Measurements from ENCODE around the gene ID4.

The ID4 gene

DNA sequence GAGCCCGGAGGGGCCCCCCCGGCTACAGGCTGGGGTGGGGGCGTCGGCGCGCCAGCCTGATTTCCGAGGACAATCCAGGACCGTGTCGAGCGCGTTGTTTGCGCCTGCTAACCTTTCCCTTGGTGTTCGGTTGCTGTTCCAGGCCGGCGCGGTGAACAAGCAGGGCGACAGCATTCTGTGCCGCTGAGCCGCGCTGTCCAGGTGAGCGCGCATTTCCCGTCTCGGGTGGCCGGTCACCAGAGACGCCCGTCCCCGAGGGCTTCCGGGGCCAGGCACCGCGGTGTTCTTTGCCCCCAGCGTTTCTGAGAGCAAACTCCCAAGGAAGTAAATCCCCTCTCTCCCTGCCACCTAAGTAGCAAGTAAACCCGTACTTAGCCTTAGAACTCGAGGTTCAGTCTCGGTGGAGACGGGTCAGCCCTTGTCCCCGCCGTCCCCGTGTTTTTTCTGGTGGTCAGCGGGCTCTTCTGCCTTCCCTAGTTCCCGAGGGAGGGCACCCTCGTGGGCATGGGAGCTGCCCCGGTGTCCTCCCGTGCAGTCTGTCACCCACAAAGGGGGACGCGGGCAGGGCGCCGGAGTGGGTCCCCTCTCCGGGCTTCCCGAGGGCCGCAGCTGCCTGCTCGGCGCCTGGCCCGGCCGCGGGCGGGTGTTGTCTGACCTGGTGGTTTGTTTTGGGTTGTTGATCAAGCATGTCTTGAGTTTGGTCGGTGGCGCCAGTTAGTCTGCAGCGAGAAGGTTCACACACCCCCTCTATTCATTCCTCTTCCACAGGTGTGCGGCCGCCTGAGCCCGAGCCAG is 1.5 kb downstream of the ID4 start:
- Mint-ChIP-seq H3K9me3 (no peaks in the 10 kb centered on the region), H3K4me3 (no peak overlapping the region), H3K27ac (no peak overlapping the region), H3K27me3 (peaks cover 37 to 52% of the 10 kb centered on the region in 2 donors), H3K36me3 (ENCODE audit: insufficient read depth) (no peaks in the 10 kb centered on the region), H3K4me1 (ENCODE audit: low read depth in 2 of 2) (no peaks in the 10 kb centered on the region)
- DNase-seq: no peak
- no peak for ATAC-seq (replicated peaks)

DNA sequence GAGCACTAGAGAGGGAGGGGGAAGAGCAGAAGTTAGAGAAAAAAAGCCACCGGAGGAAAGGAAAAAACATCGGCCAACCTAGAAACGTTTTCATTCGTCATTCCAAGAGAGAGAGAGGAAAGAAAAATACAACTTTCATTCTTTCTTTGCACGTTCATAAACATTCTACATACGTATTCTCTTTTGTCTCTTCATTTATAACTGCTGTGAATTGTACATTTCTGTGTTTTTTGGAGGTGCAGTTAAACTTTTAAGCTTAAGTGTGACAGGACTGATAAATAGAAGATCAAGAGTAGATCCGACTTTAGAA is 2.0 kb downstream of the ID4 start:
- DNase-seq: no peak
- H3K27me3 Mint-ChIP-seq: peaks cover 38 to 53% of the 10 kb centered on the region in 2 donors
- ATAC-seq (replicated peaks): no peak
- no peaks in the 10 kb centered on the region for H3K36me3 Mint-ChIP-seq (ENCODE audit: insufficient read depth)
- H3K4me1 Mint-ChIP-seq (ENCODE audit: low read depth in 2 of 2): no peaks in the 10 kb centered on the region
- H3K27ac Mint-ChIP-seq: no peak overlapping the region
- no peak overlapping the region for H3K4me3 Mint-ChIP-seq
- no peaks in the 10 kb centered on the region for H3K9me3 Mint-ChIP-seq

DNA sequence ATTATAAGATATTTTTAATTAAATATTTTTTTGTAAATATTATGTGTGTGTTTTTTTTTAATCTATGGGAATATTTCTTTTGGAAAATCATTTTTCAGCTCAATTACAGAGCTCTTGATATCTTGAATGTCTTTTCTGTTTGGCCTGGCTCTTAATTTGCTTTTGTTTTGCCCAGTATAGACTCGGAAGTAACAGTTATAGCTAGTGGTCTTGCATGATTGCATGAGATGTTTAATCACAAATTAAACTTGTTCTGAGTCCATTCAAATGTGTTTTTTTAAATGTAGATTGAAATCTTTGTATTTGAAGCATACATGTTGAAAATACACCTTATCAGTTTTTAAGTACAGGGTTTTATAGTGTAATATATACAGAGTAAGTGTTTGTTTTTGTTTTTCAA is 2.6 kb downstream of the ID4 start:
- no peaks in the 10 kb centered on the region for H3K4me1 Mint-ChIP-seq (ENCODE audit: low read depth in 2 of 2)
- H3K9me3 Mint-ChIP-seq: no peaks in the 10 kb centered on the region
- no peak for ATAC-seq (replicated peaks)
- no peaks in the 10 kb centered on the region for H3K36me3 Mint-ChIP-seq (ENCODE audit: insufficient read depth)
- H3K27me3 Mint-ChIP-seq: peaks cover 44 to 54% of the 10 kb centered on the region in 2 donors
- no peak overlapping the region for H3K4me3 Mint-ChIP-seq
- H3K27ac Mint-ChIP-seq: no peak overlapping the region
- no peak for DNase-seq

DNA sequence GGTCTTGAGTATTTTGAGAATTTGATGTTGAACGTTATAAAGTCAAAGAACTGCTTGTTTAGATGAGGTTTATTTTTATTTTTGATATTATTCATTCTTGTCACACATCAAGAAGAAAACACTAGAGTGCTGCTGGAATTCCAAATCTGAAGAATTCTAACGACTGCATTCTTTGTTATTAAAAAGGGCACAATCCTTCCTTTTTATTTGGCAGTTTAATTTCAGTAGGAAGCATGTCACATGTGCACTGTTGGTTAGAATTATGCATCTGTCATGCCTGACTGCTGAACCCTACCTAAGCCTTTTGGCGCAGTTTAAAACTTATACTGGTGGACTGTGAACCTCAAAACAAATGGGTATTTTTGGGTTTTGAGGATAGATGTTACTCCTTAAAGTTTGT is 4.0 kb downstream of the ID4 start:
- Mint-ChIP-seq H3K4me1 (ENCODE audit: low read depth in 2 of 2) (no peaks in the 10 kb centered on the region), H3K36me3 (ENCODE audit: insufficient read depth) (no peaks in the 10 kb centered on the region), H3K9me3 (no peaks in the 10 kb centered on the region), H3K27me3 (peaks cover 48 to 51% of the 10 kb centered on the region in 2 donors), H3K27ac (no peak overlapping the region), H3K4me3 (no peak overlapping the region)
- DNase-seq (no peak), ATAC-seq (replicated peaks) (no peak)

DNA sequence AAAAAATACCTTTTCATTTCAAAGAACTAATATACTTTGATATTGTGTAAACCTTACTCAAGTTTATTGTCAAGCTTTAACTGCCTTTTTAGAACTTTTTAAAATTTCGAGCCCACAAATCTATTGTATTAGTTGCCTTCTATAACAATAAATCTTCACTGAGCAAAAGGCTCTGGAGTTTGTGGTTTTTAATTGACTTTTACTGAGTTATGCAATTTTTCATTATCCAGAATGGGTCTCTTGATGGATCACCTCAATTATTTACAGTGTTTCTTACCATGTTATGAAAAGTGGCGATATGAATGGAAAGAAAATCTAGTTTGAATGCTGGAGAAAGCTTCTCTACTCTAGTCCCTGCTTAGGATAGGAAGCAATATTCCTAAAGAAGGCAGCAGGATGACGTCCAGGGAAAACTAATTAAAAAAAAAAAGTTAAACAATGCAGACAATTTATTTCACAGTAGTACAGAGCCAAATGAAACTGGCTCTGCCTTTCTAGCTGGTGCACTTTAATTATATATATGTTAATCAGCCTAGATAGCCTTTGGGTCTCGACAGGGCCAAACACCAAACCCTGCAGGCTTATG is 5.0 kb downstream of the ID4 start:
- H3K9me3 Mint-ChIP-seq: no peaks in the 10 kb centered on the region
- H3K4me1 Mint-ChIP-seq (ENCODE audit: low read depth in 2 of 2): no peaks in the 10 kb centered on the region
- H3K4me3 Mint-ChIP-seq: no peak overlapping the region
- H3K27me3 Mint-ChIP-seq: peaks cover 41% of the 10 kb centered on the region in 2 donors
- no peaks in the 10 kb centered on the region for H3K36me3 Mint-ChIP-seq (ENCODE audit: insufficient read depth)
- ATAC-seq (replicated peaks) (no peak), DNase-seq (no peak)
- no peak overlapping the region for H3K27ac Mint-ChIP-seq

DNA sequence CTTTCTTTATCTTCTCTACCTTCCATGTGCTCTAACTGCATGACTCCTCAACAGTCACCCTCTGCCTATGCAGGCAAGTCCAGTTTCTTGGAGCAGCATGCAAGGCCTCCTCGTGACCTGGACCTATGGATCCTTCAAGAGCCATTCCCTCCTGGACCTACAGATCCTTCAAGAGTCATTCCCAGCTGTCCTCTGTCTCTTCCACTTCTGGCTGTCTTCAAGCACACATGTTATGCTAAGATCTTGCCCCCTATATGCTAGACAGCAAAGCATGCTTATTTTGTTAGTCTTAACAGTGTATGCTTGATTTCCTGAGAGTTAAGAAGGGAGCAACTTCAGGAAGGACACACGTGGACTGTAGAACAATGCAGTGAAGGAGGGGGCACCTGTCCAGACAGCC is 7.5 kb downstream of the ID4 start:
- H3K36me3 Mint-ChIP-seq (ENCODE audit: insufficient read depth): no peaks in the 10 kb centered on the region

DNA sequence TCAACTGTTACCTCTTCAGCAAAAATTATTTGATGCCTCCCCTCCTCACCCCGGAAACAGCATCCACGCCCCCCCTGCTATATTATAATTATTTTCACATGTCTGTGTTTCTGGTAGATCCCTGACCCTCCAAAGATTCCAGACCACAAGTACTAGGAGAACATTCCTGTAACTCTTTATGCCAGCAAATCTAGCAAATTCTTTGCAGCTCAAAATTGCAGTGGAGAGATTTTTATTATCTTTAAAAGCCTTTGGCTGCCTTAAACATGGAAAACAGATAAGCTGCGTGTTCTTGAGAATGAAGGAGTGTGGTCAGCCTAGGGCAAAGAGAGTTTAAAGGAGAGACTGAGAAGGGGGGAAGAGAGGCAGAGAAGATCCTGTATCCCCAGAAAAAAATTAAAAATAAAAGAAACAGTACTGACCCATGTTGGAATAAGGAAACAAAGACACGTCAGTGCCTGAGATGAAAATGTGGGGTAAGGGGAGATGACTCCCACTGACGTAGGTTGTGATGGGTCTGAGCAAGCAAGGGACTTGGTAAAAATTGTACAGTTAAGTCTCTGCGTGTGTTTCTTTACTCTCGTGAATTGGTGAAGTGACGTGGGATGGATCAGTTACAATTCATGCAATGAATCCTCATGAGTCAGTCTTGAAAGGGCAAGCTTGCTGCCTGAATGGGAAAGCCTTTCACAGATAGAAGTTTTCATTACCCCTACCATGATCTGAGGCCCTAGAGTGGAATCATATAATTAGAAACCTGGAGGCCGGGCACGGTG is 8.3 kb downstream of the ID4 start:
- Mint-ChIP-seq H3K9me3 (no peaks in the 10 kb centered on the region), H3K4me1 (ENCODE audit: low read depth in 2 of 2) (no peaks in the 10 kb centered on the region), H3K27ac (no peak overlapping the region), H3K27me3 (peaks cover 22 to 24% of the 10 kb centered on the region in 2 donors), H3K4me3 (no peak overlapping the region), H3K36me3 (ENCODE audit: insufficient read depth) (no peaks in the 10 kb centered on the region)
- no peak for DNase-seq
- no peak for ATAC-seq (replicated peaks)

More for the DNA sequence above, 7.5 kb downstream of the ID4 start:
- peaks cover 30 to 32% of the 10 kb centered on the region in 2 donors for H3K27me3 Mint-ChIP-seq
- DNase-seq: no peak
- no peaks in the 10 kb centered on the region for H3K4me1 Mint-ChIP-seq (ENCODE audit: low read depth in 2 of 2)
- H3K9me3 Mint-ChIP-seq: no peaks in the 10 kb centered on the region
- no peak for ATAC-seq (replicated peaks)
- no peak overlapping the region for H3K4me3 Mint-ChIP-seq
- H3K27ac Mint-ChIP-seq: no peak overlapping the region

DNA sequence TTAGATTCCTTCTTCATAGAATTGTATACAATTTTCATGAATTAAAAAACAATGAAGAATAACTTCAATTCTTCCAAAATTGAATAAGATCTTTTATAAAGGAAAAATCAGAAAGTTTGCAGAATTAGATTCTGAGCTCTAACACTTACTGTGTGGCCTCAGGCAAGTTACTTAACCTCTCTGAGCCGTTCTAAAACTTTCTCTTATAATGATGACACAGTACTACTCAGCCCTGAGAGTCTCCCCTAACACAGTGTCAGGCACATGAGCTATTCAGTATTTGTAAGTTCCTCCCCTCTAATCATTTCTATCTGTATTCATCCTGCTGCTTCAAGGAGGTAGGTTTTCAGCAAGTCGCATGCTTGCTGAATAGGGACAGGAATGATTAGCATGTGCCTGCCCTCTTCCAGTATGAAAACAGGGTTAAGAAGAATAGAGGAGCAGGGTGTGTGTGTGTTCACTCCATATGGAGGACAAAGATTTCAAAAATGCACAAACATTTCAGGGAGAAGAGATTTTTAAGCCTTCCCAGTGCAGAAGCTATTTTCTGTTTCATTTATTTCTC is 11.4 kb downstream of the ID4 start:
- H3K27me3 Mint-ChIP-seq: peaks cover 17 to 21% of the 10 kb centered on the region in 2 donors
- H3K9me3 Mint-ChIP-seq: no peaks in the 10 kb centered on the region
- H3K4me3 Mint-ChIP-seq: no peak overlapping the region
- no peak overlapping the region for H3K27ac Mint-ChIP-seq
- H3K4me1 Mint-ChIP-seq (ENCODE audit: low read depth in 2 of 2): no peaks in the 10 kb centered on the region
- no peaks in the 10 kb centered on the region for H3K36me3 Mint-ChIP-seq (ENCODE audit: insufficient read depth)
- no peak for DNase-seq
- ATAC-seq (replicated peaks): no peak

DNA sequence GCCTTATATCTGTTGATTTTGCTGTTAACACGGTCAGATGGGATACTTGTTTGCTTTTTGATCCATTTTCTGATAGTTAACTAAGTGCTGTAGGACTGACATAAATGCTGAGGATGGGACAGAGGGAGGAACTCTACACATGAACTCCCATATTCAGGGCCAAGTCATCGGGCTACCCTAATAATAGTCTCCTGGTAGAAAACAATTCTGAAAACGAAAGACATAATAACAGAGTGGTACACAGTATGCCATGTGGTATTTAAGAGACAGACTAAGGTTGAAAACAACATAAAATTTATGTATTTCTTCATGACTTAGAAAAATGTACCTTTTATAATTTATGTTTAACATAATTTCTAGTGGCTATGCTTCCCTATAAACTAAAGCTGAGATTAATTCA is 12.0 kb downstream of the ID4 start:
- Mint-ChIP-seq H3K4me1 (ENCODE audit: low read depth in 2 of 2) (no peaks in the 10 kb centered on the region), H3K36me3 (ENCODE audit: insufficient read depth) (no peaks in the 10 kb centered on the region), H3K9me3 (no peaks in the 10 kb centered on the region), H3K27ac (no peak overlapping the region), H3K27me3 (peaks cover 16 to 19% of the 10 kb centered on the region in 2 donors), H3K4me3 (no peak overlapping the region)
- DNase-seq: no peak
- ATAC-seq (replicated peaks): no peak

DNA sequence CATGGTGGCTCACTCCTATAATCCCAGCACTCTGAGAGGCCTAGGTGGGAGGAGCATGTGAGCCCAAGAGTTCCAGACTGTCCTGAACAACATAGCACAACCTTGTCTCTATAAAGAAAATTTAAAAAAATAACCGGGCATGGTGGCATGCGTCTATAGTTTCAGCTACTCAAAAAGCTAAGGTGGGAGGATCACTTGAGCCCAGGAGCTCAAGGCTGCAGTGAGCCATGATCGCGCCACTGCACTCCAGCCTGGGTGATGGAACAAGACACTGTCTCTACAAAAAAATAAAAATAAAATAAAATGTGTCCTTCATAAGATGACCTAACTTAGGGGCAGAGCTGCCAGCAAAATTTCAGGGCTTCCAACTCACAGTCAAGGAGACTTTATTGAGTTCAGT is 12.6 kb downstream of the ID4 start:
- no peak for ATAC-seq (replicated peaks)

DNA sequence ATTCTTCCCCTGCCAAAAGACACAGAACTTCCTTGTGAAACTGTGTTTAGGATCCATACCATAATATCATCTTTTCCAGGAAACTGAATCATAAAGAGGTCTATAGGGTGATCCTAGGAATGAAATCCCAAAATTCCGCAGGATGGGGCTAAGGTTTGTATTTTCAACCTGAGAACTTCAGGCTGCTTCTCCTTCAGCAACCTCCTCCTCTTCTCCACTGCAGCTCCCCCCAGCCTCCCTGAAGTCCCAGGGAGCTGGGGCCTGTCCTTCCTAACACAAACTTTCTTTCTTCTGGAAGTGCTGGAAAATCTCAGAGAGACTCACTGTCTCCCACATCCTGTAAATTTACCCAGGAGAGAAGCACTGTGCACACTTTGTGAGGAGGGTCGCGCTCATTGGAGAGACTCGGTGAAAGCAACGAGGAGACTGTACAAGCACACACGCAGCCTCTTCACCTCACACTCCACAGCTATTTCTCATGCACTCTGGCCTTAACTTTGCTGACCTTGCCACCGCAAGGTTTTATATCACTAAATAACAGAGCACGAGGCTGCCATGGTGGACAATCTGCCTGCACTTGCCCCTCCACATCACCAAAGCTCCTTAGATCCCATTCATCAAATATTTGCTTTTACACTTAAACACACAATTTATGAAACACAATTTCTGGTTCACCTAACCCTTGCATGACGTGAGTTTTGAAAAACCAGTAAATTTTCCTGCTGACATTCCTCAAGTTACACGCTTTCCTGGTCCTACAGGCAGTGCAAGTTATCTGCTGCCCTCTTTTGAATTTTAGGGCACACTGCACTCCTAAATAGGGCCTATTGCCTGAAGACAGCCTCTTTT is 14.3 kb downstream of the ID4 start:
- no peak for ATAC-seq (replicated peaks)
- Mint-ChIP-seq H3K36me3 (ENCODE audit: insufficient read depth) (no peaks in the 10 kb centered on the region), H3K27me3 (peaks cover 0 to 4% of the 10 kb centered on the region in 2 donors), H3K4me1 (ENCODE audit: low read depth in 2 of 2) (no peaks in the 10 kb centered on the region), H3K27ac (no peak overlapping the region), H3K4me3 (no peak overlapping the region), H3K9me3 (peaks cover 0 to 5% of the 10 kb centered on the region in 2 donors)
- no peak for DNase-seq

More for the DNA sequence above, 12.6 kb downstream of the ID4 start:
- no peak for DNase-seq
- H3K27ac Mint-ChIP-seq: no peak overlapping the region
- H3K9me3 Mint-ChIP-seq: no peaks in the 10 kb centered on the region
- H3K4me1 Mint-ChIP-seq (ENCODE audit: low read depth in 2 of 2): no peaks in the 10 kb centered on the region
- no peaks in the 10 kb centered on the region for H3K36me3 Mint-ChIP-seq (ENCODE audit: insufficient read depth)
- peaks cover 10 to 14% of the 10 kb centered on the region in 2 donors for H3K27me3 Mint-ChIP-seq
- H3K4me3 Mint-ChIP-seq: no peak overlapping the region

DNA sequence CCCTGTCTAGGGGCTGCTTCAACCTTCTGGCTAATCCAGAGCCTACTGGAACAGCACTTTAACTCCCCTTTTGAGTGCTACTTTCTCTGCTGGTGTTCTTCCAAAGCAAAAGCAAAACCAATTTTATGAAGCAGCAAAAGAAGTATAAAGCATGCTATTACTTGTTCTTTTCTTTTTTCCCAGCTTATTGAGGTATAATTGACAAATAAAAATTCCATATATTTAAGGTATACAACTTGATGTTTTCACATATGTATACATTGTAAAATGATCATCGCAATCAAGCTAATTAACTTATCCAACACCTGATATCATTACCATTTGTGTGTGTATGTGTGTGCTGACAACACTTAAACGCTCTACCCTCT is 14.9 kb downstream of the ID4 start:
- peaks cover 0 to 5% of the 10 kb centered on the region in 2 donors for H3K9me3 Mint-ChIP-seq
- ATAC-seq (replicated peaks) (no peak), DNase-seq (no peak)
- no peak overlapping the region for H3K4me3 Mint-ChIP-seq
- no peak overlapping the region for H3K27ac Mint-ChIP-seq
- H3K4me1 Mint-ChIP-seq (ENCODE audit: low read depth in 2 of 2): no peaks in the 10 kb centered on the region
- H3K27me3 Mint-ChIP-seq: peaks cover 0 to 4% of the 10 kb centered on the region in 2 donors
- H3K36me3 Mint-ChIP-seq (ENCODE audit: insufficient read depth): no peaks in the 10 kb centered on the region

DNA sequence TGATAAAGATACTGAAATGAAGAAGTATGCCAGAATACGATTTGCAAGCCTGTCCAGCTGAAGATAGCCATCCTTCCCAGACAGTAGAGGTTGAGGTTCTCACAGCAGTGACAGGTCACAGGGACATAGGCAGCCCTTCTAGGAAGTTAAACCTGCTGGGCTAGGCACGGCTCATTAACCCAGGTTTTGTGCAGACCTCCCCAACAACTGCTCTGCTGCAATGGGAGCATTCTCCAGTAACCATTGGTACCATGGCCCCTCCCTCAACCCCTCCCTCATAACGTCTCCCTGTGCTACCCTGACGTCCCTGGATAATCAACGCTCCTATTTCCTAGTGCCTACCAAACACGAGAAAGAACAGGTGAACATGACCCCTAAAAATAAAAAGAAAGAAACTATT is 15.8 kb downstream of the ID4 start:
- H3K9me3 Mint-ChIP-seq: peaks cover 0 to 5% of the 10 kb centered on the region in 2 donors
- peaks cover 0 to 4% of the 10 kb centered on the region in 2 donors for H3K27me3 Mint-ChIP-seq
- H3K4me3 Mint-ChIP-seq: no peak overlapping the region
- H3K36me3 Mint-ChIP-seq (ENCODE audit: insufficient read depth): no peaks in the 10 kb centered on the region
- no peak overlapping the region for H3K27ac Mint-ChIP-seq
- ATAC-seq (replicated peaks) (no peak), DNase-seq (no peak)
- no peaks in the 10 kb centered on the region for H3K4me1 Mint-ChIP-seq (ENCODE audit: low read depth in 2 of 2)

All from effector memory CD8-positive, alpha-beta T cell (primary cell).